ENCODE results near the gene JUP.

The JUP gene

DNA sequence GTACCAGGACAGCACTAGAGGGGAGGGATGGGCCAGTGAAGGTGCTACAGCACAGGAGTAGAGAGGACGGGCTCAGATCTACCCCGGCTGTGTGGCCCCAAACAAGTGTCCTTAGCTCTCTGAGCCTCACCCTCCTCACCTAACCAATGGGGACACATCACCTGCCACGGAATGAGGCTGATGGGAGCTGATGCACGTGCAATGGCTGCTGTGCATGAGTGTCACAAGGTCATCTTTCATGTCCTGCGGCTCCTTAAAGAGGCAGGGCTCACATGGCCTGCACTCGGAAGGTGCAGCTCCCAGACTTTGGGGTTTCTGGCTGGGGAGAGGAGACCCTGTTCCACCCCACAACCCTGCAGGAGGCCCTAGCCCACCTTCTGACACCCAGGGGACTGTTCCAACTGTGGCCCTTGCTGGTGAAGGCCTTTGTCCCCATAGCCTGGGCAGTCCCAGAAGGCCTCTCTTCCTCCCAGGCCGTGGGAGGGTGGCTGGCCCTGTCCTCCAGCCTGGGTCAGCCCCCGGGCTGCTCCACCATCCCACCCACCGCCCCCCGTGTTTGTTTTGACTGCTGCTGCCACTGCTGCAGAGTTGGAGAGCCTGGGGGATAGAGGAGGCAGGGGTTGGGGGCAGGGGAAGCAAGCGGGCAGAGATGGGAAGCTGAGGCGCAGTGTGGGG, 62.6 kb downstream of the JUP start:
- no peak for DNase-seq (ENCODE audit: low read depth in 2 of 2)

DNA sequence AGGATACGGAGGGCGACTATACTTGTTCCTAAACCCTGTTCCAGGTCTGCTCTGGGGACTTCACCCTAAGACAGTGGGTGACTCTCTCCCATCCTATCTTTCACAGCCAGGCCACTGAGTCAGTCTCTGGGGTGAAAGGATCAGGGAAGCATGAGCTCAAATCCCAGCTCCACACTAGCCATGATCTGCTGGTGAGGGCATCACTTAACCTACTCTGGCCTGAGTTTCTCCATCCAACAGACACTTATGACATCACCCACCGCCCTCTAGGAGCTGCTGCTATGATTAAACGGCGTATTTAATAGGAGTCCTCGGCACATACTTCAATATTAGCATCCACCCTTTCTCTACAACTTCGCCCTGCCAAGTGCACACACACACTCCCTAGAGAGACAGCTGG, 64.3 kb downstream of the JUP start:
- no peak for DNase-seq (ENCODE audit: low read depth in 2 of 2)

DNA sequence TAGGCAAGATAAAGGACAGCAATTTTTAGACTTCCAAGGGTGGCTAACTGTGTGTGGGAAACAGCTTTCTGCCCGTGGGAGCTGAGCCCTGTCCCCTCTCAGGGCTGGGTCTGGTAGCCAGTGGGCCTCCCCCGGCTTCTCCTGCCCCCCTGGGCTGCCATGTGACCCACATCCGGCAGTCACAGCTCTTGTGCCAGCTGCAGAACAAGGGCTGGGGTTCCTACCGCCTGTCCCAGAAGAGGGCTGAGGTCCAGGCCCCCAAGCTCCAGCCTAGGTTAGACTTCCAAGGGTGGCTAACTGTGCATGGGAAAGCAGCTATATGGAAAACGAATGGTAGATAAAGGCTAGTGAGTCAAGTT, 68.2 kb downstream of the JUP start:
- DNase-seq (ENCODE audit: low read depth in 2 of 2) = no peak

- no peak for DNase-seq (ENCODE audit: low read depth in 2 of 2)
Measured at GRCh38 chr17:41717408-41718286, 68.9 kb downstream of the JUP start.

DNA sequence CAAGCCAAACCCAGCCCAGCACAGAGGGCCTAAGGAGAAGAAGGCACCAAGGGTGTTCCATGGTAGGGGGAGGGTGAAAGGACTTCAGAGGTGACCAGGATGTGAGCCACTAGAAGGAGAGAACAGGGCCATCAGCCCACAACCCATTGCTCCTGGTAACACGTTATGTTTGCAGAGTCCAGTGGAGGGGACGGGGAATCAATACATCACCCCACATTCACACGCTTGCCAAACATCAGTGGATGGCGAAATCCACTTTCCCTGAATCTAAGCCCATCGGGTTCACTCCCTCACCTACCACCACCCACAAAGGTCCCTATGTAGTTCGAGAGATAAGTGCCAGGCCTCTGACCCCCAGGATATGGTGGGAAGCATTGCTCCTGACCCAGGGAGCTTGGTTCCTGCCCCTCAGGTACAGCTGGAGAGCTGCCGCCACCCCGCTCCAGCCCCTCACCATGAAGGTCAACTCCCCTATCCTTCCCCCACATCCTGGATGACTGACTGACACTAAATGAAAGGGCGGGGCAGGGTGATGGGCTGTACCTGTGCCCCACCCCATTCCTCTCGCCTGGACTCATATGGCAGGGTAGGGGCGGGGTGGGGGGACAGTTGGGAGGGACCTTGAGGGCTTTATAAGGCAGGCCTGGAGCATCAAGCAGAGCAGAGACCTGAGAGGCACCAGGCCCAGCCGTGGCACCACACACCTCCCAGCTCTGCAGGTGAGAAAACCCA, 74.7 kb downstream of the JUP start, which contains the start of gene GAST:
GAST (plus strand) TSS at position 663 of the 732 bp plus-strand sequence. CDS start 3,106 bp downstream, outside the sequence.
- DNase-seq (ENCODE audit: low read depth in 2 of 2) = no peak

DNA sequence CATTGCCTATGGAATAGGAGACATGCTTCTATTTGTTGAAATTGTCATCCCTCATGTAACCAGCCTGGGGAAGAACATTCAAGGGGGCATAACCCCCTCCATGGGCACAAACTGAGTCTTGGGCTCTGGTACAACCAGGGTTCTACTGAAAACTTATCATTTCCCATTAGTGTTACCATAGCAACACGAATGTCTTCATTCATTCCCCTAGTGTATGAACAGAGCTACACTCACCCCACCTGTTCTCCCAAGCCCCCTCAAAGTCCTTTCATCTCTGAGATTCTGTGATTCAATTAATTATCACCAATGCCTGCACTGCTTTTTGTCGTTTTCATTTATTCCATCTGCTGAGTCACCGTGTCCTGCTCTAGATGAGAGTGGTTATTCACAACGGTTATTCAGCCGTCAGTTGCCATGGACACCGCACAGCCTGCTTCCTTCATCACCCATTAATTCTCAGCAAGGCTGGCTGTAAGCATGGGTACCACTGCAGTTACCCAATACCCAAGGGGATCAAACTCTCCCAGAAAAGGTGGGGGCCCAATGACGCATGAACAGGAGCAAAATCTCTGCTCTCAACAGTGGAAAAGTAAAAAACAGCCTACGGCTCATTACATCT, 75.9 kb downstream of the JUP start:
- DNase-seq (ENCODE audit: low read depth in 2 of 2) = no peak

- no peak for DNase-seq (ENCODE audit: low read depth in 2 of 2)
Measured at GRCh38 chr17:41707803-41708669, 78.5 kb downstream of the JUP start.

DNA sequence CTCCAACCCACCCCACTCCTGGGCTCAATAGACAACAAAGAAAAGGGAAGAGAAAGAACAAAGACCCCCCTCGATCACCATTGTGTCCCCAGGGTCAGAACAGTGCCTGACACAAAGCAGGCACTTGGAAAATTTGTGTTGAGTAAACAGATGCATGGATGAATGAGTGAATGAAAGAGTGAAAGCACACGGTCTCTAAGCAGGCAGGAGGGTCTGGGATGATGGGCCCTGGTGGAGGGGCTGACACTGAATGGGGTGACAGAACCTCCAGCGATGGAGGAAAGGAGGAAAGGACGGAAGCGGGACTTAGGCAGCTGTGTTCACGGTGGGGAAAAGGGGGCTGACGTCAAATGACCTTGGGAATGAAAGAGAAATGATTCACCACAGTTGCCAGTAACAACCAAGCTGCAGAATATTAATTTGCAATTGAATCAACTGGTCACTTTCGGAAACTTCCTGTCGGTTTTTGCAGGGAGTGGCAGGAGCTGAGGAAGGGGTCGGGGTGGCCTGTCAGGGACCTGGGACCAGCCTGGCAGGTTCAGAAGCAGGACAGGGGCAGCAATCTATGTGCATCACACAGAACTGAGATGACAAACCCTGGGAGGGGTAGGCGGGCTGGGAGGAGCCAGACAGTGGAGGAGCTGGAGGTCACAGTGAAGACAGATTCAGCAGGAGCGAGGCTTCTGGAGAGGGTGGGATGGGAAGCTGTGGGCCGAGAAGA, 81.1 kb downstream of the JUP start:
- DNase-seq (ENCODE audit: low read depth in 2 of 2) = no peak
